HG03064 (cell line): ENCODE data around the gene CTNNBL1.

ENCODE experiments used
- ATAC-seq: cut with Tn5 transposase; IDR thresholded peaks from one replicate; pipeline ENCODE4 v1.9.1; 2021; ENCODE audit warnings: low read depth; ENCODE audit not compliant: unreplicated experiment

The CTNNBL1 gene

GRCh38 chr20:37913567-37914366 lies 219.9 kb downstream of the CTNNBL1 start:
- no peak for ATAC-seq

- no peak for ATAC-seq
These were observed 220.5 kb downstream of the CTNNBL1 start for GRCh38 chr20:37914367-37914671.

GRCh38 chr20:37914672-37915433 lies 221.0 kb downstream of the CTNNBL1 start:
- no peak for ATAC-seq

- ATAC-seq, result no peak
These were observed 221.6 kb downstream of the CTNNBL1 start for GRCh38 chr20:37915434-37915787.

- ATAC-seq, result no peak
These were observed 222.2 kb downstream of the CTNNBL1 start for GRCh38 chr20:37915800-37916570.

GRCh38 chr20:37917461-37917860 lies 223.6 kb downstream of the CTNNBL1 start:
- no peak for ATAC-seq

GRCh38 chr20:37918035-37918434 lies 224.2 kb downstream of the CTNNBL1 start:
- ATAC-seq, result no peak

- ATAC-seq, result no peak
These were observed 225.7 kb downstream of the CTNNBL1 start for GRCh38 chr20:37919389-37920040.

- no peak for ATAC-seq
These were observed 226.4 kb downstream of the CTNNBL1 start for GRCh38 chr20:37920270-37920669.

GRCh38 chr20:37920679-37921322 lies 227.0 kb downstream of the CTNNBL1 start:
- ATAC-seq, result no peak

- ATAC-seq, result peak; percentile 64
These were observed 227.6 kb downstream of the CTNNBL1 start for GRCh38 chr20:37921341-37921929.
